ENCODE data around the gene CTSD.

The CTSD gene

DNA sequence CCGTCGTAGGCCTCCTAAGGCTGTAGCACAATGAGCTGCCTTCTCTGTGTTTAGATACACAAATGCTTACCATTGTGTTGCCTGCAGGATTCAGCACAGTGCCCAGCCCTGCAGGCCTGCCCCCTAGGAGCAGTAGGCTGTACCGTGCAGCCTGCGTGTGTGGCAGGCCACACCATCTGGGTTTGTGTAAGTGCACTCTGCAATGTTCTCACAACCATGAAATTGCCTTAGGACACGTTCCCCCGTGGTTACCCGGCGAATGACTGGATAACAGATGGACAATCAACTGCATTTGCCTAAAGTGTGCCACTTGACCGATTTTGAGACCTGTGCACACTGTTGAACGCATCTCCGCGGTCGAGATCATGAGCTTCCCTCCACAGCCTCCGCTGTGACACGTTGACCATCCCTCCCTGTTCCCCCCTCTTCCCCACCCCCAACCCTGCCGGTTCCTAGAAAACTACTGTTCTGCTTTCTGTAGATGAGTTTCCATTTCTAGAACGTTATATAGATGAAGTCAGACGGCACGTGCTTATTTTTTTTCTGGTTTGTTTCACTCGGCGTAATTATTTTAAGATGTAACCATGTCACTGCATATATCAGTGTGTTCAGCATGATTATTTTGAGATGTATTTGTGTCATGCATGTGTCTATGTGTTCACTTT lies 22.2 kb upstream of the CTSD start:
- no peak overlapping the region for H3K4me3 ChIP-seq (ENCODE audit: low read depth, low read length)
- TF ChIP-seq, protein P1, sequence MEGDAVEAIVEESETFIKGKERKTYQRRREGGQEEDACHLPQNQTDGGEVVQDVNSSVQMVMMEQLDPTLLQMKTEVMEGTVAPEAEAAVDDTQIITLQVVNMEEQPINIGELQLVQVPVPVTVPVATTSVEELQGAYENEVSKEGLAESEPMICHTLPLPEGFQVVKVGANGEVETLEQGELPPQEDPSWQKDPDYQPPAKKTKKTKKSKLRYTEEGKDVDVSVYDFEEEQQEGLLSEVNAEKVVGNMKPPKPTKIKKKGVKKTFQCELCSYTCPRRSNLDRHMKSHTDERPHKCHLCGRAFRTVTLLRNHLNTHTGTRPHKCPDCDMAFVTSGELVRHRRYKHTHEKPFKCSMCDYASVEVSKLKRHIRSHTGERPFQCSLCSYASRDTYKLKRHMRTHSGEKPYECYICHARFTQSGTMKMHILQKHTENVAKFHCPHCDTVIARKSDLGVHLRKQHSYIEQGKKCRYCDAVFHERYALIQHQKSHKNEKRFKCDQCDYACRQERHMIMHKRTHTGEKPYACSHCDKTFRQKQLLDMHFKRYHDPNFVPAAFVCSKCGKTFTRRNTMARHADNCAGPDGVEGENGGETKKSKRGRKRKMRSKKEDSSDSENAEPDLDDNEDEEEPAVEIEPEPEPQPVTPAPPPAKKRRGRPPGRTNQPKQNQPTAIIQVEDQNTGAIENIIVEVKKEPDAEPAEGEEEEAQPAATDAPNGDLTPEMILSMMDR (IDR thresholded peaks at IDR 0.05; ENCODE audit: low read depth, low read length), result no peak

GRCh38 chr11:1784761-1785650 lies 21.3 kb upstream of the CTSD start:
- TF ChIP-seq, protein P1 (IDR thresholded peaks at IDR 0.05; ENCODE audit: low read depth, low read length), result no peak

GRCh38 chr11:1783725-1784529 lies 20.2 kb upstream of the CTSD start:
- TF ChIP-seq, protein P1 (IDR thresholded peaks at IDR 0.05; ENCODE audit: low read depth, low read length), result no peak
- H3K4me3 ChIP-seq (ENCODE audit: low read depth, low read length), result no peak overlapping the region

More at GRCh38 chr11:1784761-1785650, 21.3 kb upstream of the CTSD start:
- H3K4me3 ChIP-seq (ENCODE audit: low read depth, low read length), result no peak overlapping the region

- no peak overlapping the region for H3K4me3 ChIP-seq (ENCODE audit: low read depth, low read length)
- TF ChIP-seq, protein P1 (IDR thresholded peaks at IDR 0.05; ENCODE audit: low read depth, low read length), result no peak
These were observed 19.4 kb upstream of the CTSD start for GRCh38 chr11:1782831-1783724.

DNA sequence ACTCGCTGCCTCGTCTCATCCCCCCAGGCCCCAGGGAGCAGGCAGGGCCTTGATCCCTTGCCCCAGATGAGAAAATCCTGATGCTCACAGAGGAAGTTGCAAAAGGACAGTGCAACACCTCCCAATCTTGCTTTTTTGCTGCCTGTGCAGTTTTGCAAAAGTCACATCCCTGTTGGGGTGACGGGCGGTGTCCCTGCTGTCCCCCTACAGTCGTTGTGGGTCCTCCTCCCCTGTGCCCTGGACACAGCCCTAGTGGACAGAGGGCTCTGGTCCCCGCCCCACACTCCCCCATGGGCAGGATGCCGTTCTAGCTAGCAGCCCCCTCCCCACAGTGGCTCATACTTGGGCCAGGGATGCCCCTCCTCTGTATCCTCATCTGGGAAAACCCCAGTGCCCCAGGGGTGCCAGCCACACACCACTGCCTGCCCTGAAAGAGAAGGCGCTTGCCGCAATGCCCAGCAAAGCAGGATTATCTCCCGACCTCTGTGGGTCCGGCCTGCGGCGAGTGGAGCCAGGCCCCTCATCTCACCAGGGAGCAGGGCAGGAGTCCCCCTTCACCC lies 18.4 kb upstream of the CTSD start:
- TF ChIP-seq, protein P1 (IDR thresholded peaks at IDR 0.05; ENCODE audit: low read depth, low read length), result no peak
- H3K4me3 ChIP-seq (ENCODE audit: low read depth, low read length), result no peak overlapping the region

GRCh38 chr11:1781593-1781975 lies 17.9 kb upstream of the CTSD start:
- TF ChIP-seq, protein P1 (IDR thresholded peaks at IDR 0.05; ENCODE audit: low read depth, low read length), result no peak
- no peak overlapping the region for H3K4me3 ChIP-seq (ENCODE audit: low read depth, low read length)
